Naive thymus-derived CD4-positive, alpha-beta T cell (primary cell): ENCODE measurements around the gene LMO3. TPM values are rescaled to one million over a fixed set of nuclear protein-coding genes. Genes with fewer than 3 reads are reported as not detected.

Experiments
- ATAC-seq: fragments of 150-1000 bp; cut with Tn5 transposase; 2 replicates; pipeline ENCODE4 v1.10.0; 2021; ENCODE audit warnings: mild to moderate bottlenecking, moderate library complexity
- CTCF ChIA-PET: fragments of 350-600 bp; sonication (Branson Sonifier 250); formaldehyde crosslinking; loops from one replicate; lab custom pipeline; 2021; ENCODE audit warnings: antibody characterized with exemption; lab: Charles Lee
- POLR2A ChIA-PET: fragments of 350-600 bp; sonication (Branson Sonifier 250); formaldehyde crosslinking; loops from one replicate; lab custom pipeline; 2021; ENCODE audit warnings: antibody characterized with exemption, inconsistent platforms; lab: Charles Lee
- DNase-seq, 9 donors: peaks; one replicate each; pipeline versions ENCODE4 v3.0.0 to v3.0.0-alpha.2; 2020 to 2022; ENCODE audit warnings: mixed read lengths in 1 of 9
- H3K27ac ChIP-seq: one replicate; pipeline ENCODE4 v1.7.0; 2013; ENCODE audit warnings: mild to moderate bottlenecking, low read depth, low read length, moderate library complexity
- H3K27me3 ChIP-seq, 2 donors: one replicate each; pipeline ENCODE4 v1.7.0; 2013; ENCODE audit warnings: low read length in 2 of 2, mild to moderate bottlenecking in 2 of 2, moderate library complexity in 2 of 2; ENCODE audit not compliant: control insufficient read depth in 2 of 2, insufficient read depth in 2 of 2
- H3K36me3 ChIP-seq, 3 experiments: 1 replicate in 2 of 3; 2 replicates in 1 of 3; pipeline ENCODE4 v1.7.0; 2013; ENCODE audit warnings: low read length in 3 of 3, mild to moderate bottlenecking in 3 of 3, moderate library complexity in 1 of 3; ENCODE audit not compliant: insufficient read depth in 3 of 3, control insufficient read depth in 2 of 3
- H3K4me1 ChIP-seq, 2 donors: one replicate each; pipeline ENCODE4 v1.7.0; 2013; ENCODE audit warnings: low read length in 2 of 2, mild to moderate bottlenecking in 2 of 2, moderate library complexity in 1 of 2; ENCODE audit not compliant: control insufficient read depth in 2 of 2, insufficient read depth in 2 of 2
- H3K4me3 ChIP-seq: 2 replicates; pipeline ENCODE4 v1.7.0; 2013; ENCODE audit warnings: mild to moderate bottlenecking, low read length
- H3K9me3 ChIP-seq, 3 experiments: 1 replicate in 2 of 3; 2 replicates in 1 of 3; pipeline ENCODE4 v1.7.0; 2013; ENCODE audit warnings: low read length in 3 of 3; ENCODE audit not compliant: control insufficient read depth in 2 of 3
- H3K27ac Mint-ChIP-seq, 9 donors: one replicate each; pipeline ENCODE4 v1.8.0; 2020 to 2022; ENCODE audit warnings: mixed read lengths in 9 of 9, mild to moderate bottlenecking in 8 of 9, moderate library complexity in 5 of 9, inconsistent platforms in 2 of 9
- H3K27me3 Mint-ChIP-seq, 5 donors: one replicate each; pipeline ENCODE4 v1.8.0; 2021 to 2022; ENCODE audit warnings: mixed read lengths in 5 of 5, mild to moderate bottlenecking in 1 of 5
- H3K36me3 Mint-ChIP-seq, 5 donors: one replicate each; pipeline ENCODE4 v1.8.0; 2020 to 2022; ENCODE audit warnings: mixed read lengths in 5 of 5, mild to moderate bottlenecking in 3 of 5, inconsistent platforms in 1 of 5
- H3K4me1 Mint-ChIP-seq, 7 donors: one replicate each; pipeline ENCODE4 v1.8.0; 2020 to 2022; ENCODE audit warnings: mixed read lengths in 7 of 7, mild to moderate bottlenecking in 3 of 7, inconsistent platforms in 1 of 7
- H3K4me3 Mint-ChIP-seq, 10 donors: one replicate each; pipeline ENCODE4 v1.8.0; 2020 to 2022; ENCODE audit warnings: mild to moderate bottlenecking in 10 of 10, mixed read lengths in 10 of 10, moderate library complexity in 6 of 10, inconsistent platforms in 2 of 10
- H3K9me3 Mint-ChIP-seq, 11 donors: one replicate each; pipeline ENCODE4 v1.8.0; 2020 to 2022; ENCODE audit warnings: mixed read lengths in 11 of 11, mild to moderate bottlenecking in 4 of 11, inconsistent platforms in 1 of 11, moderate library complexity in 1 of 11
- intact Hi-C, 2 donors: fragments of 100-400 bp; cut with micrococcal nuclease; formaldehyde crosslinking; loops; one replicate each; pipeline ENCODE4 v1.15.1; 2023
- polyA plus RNA-seq, 2 donors: library from polyadenylated mRNA; unstranded; fragments of 300-500 nt; fragmentation: Illumina TruSeq; gene quantifications; one replicate each; pipeline ENCODE4 v1.2.3, GENCODE V29; 2021
- total RNA-seq, 6 experiments: library from RNA in 5 of 6; stranded (reverse) in 5 of 6; gene quantifications; 1 replicate in 5 of 6; 2 replicates in 1 of 6; pipeline ENCODE4 v1.2.3 and lab custom pipeline; 2021 to 2026

The LMO3 gene
- total and polyA plus RNA-seq, 7 experiments from 2014 or later, result not detected

GRCh38 chr12:16603260-16603915, 2.6 kb downstream of the LMO3 start:
- CTCF ChIA-PET, result no interaction called here
- peaks cover 0 to 5% (median 0%) of the 10 kb centered on the region in 5 donors for H3K36me3 Mint-ChIP-seq
- H3K27me3 Mint-ChIP-seq, result peaks cover 34 to 53% (median 41%) of the 10 kb centered on the region in 5 donors
- Histone ChIP-seq H3K9me3 (no peaks in the 10 kb centered on the region), H3K4me3 (no peak overlapping the region), H3K27me3 (peaks cover 0 to 4% of the 10 kb centered on the region in 2 donors), H3K4me1 (no peaks in the 10 kb centered on the region), H3K36me3 (no peaks in the 10 kb centered on the region), H3K27ac (no peak overlapping the region)
- no peak overlapping the region for H3K4me3 Mint-ChIP-seq
- intact Hi-C loops, result no loop called here
- no peak for DNase-seq
- H3K27ac Mint-ChIP-seq, result no peak overlapping the region
- POLR2A ChIA-PET, result no interaction called here
- peaks cover 0 to 17% (median 8%) of the 10 kb centered on the region in 11 donors for H3K9me3 Mint-ChIP-seq
- ATAC-seq, result no peak
- H3K4me1 Mint-ChIP-seq, result peaks cover 0 to 4% (median 0%) of the 10 kb centered on the region in 7 donors

- Histone ChIP-seq H3K36me3 (no peaks in the 10 kb centered on the region), H3K4me3 (no peak overlapping the region), H3K9me3 (no peaks in the 10 kb centered on the region), H3K4me1 (no peaks in the 10 kb centered on the region), H3K27ac (no peak overlapping the region), H3K27me3 (peaks cover 0 to 4% of the 10 kb centered on the region in 2 donors)
- ChIA-PET POLR2A (no interaction called here), CTCF (no interaction called here)
- intact Hi-C loops, result no loop called here
- Mint-ChIP-seq H3K36me3 (peaks cover 0 to 5% (median 0%) of the 10 kb centered on the region in 5 donors), H3K27ac (no peak overlapping the region), H3K4me1 (peaks cover 0 to 4% (median 0%) of the 10 kb centered on the region in 7 donors), H3K9me3 (peaks cover 0 to 17% (median 6%) of the 10 kb centered on the region in 11 donors), H3K27me3 (peaks cover 25 to 43% (median 31%) of the 10 kb centered on the region in 5 donors), H3K4me3 (no peak overlapping the region)
- DNase-seq (no peak), ATAC-seq (no peak)
Measured at GRCh38 chr12:16602412-16602811, 3.5 kb downstream of the LMO3 start.

GRCh38 chr12:16600525-16600924, 5.4 kb downstream of the LMO3 start:
- Histone ChIP-seq H3K9me3 (no peaks in the 10 kb centered on the region), H3K27ac (no peak overlapping the region), H3K4me1 (no peaks in the 10 kb centered on the region), H3K36me3 (no peaks in the 10 kb centered on the region), H3K27me3 (peaks cover 0 to 4% of the 10 kb centered on the region in 2 donors), H3K4me3 (no peak overlapping the region)
- ChIA-PET POLR2A (no interaction called here), CTCF (no interaction called here)
- Mint-ChIP-seq H3K27me3 (peaks cover 6 to 24% (median 20%) of the 10 kb centered on the region in 5 donors), H3K27ac (no peak overlapping the region), H3K36me3 (no peaks in the 10 kb centered on the region), H3K9me3 (peaks cover 0 to 8% (median 0%) of the 10 kb centered on the region in 11 donors), H3K4me1 (peaks cover 0 to under 1% (median 0%) of the 10 kb centered on the region in 7 donors), H3K4me3 (no peak overlapping the region)
- DNase-seq, result no peak
- no peak for ATAC-seq
- intact Hi-C loops, result no loop called here

- Mint-ChIP-seq H3K27me3 (peaks cover under 1 to 11% (median 10%) of the 10 kb centered on the region in 5 donors), H3K36me3 (no peaks in the 10 kb centered on the region), H3K27ac (no peak overlapping the region), H3K4me1 (no peaks in the 10 kb centered on the region), H3K9me3 (peaks cover 0 to 8% (median 0%) of the 10 kb centered on the region in 11 donors), H3K4me3 (no peak overlapping the region)
- H3K4me3 ChIP-seq, result no peak overlapping the region
- ATAC-seq, result no peak
- no peak overlapping the region for H3K27ac ChIP-seq
- no peaks in the 10 kb centered on the region for H3K36me3 ChIP-seq
- no peaks in the 10 kb centered on the region for H3K4me1 ChIP-seq
- ChIA-PET POLR2A (no interaction called here), CTCF (no interaction called here)
- DNase-seq, result no peak
- no peaks in the 10 kb centered on the region for H3K9me3 ChIP-seq
- intact Hi-C loops, result no loop called here
- peaks cover 0 to 1% of the 10 kb centered on the region in 2 donors for H3K27me3 ChIP-seq
Measured at GRCh38 chr12:16599081-16599480, 6.9 kb downstream of the LMO3 start.

GRCh38 chr12:16594797-16595196, 11.2 kb downstream of the LMO3 start:
- H3K9me3 ChIP-seq, result no peaks in the 10 kb centered on the region
- intact Hi-C loops, result no loop called here
- Mint-ChIP-seq H3K4me3 (no peak overlapping the region), H3K27ac (no peak overlapping the region), H3K36me3 (no peaks in the 10 kb centered on the region), H3K4me1 (no peaks in the 10 kb centered on the region), H3K27me3 (no peaks in the 10 kb centered on the region), H3K9me3 (peaks cover 0 to 3% (median 0%) of the 10 kb centered on the region in 11 donors)
- no peaks in the 10 kb centered on the region for H3K4me1 ChIP-seq
- ChIA-PET CTCF (no interaction called here), POLR2A (no interaction called here)
- no peak overlapping the region for H3K4me3 ChIP-seq
- no peaks in the 10 kb centered on the region for H3K27me3 ChIP-seq
- no peaks in the 10 kb centered on the region for H3K36me3 ChIP-seq
- ATAC-seq (no peak), DNase-seq (no peak)
- no peak overlapping the region for H3K27ac ChIP-seq

- CTCF ChIA-PET, result no interaction called here
- no peak overlapping the region for H3K27ac Mint-ChIP-seq
Measured at GRCh38 chr12:16593546-16593945, 12.4 kb downstream of the LMO3 start.

GRCh38 chr12:16590645-16591044, 15.3 kb downstream of the LMO3 start:
- Histone ChIP-seq H3K4me3 (no peak overlapping the region), H3K27ac (no peak overlapping the region), H3K9me3 (no peaks in the 10 kb centered on the region), H3K4me1 (no peaks in the 10 kb centered on the region), H3K36me3 (no peaks in the 10 kb centered on the region), H3K27me3 (no peaks in the 10 kb centered on the region)
- Mint-ChIP-seq H3K9me3 (peaks cover 0 to 2% (median 0%) of the 10 kb centered on the region in 11 donors), H3K27ac (no peak overlapping the region), H3K36me3 (no peaks in the 10 kb centered on the region), H3K27me3 (no peaks in the 10 kb centered on the region), H3K4me1 (no peaks in the 10 kb centered on the region), H3K4me3 (no peak overlapping the region)
- DNase-seq, result no peak
- ChIA-PET POLR2A (no interaction called here), CTCF (interaction anchor here (0.6 kb wide), 1 partner anchor 30 kb away, joined by 4 read pairs; no protein-coding TSS in a partner anchor)
- ATAC-seq, result no peak
- intact Hi-C loops, result no loop called here

More at GRCh38 chr12:16593546-16593945, 12.4 kb downstream of the LMO3 start:
- H3K4me3 ChIP-seq, result no peak overlapping the region
- no peak overlapping the region for H3K27ac ChIP-seq
- H3K36me3 ChIP-seq, result no peaks in the 10 kb centered on the region
- intact Hi-C loops, result no loop called here
- peaks cover 0 to 2% (median 0%) of the 10 kb centered on the region in 11 donors for H3K9me3 Mint-ChIP-seq
- H3K36me3 Mint-ChIP-seq, result no peaks in the 10 kb centered on the region
- ATAC-seq (no peak), DNase-seq (no peak)
- H3K9me3 ChIP-seq, result no peaks in the 10 kb centered on the region
- no peaks in the 10 kb centered on the region for H3K4me1 ChIP-seq
- no peaks in the 10 kb centered on the region for H3K27me3 ChIP-seq
- no peaks in the 10 kb centered on the region for H3K4me1 Mint-ChIP-seq
- no peaks in the 10 kb centered on the region for H3K27me3 Mint-ChIP-seq
- POLR2A ChIA-PET, result no interaction called here
- H3K4me3 Mint-ChIP-seq, result no peak overlapping the region
